GM23248 (cell line): ENCODE data around the gene CACNA1C. TPM values are rescaled to one million over a fixed set of nuclear protein-coding genes. Genes with fewer than 3 reads are reported as not detected.

Experiments used
- DNase-seq: peaks from one replicate; pipeline ENCODE4 v3.0.0-alpha.2; 2015
- H2AFZ ChIP-seq: fragments of 200-600 bp; sonication (generic); 2 replicates; pipeline ENCODE4 v1.6.1; 2016; ENCODE audit warnings: antibody characterized with exemption
- H3F3A ChIP-seq: fragments of 200-600 bp; sonication (generic); 2 replicates; pipeline ENCODE4 v1.6.1; 2016; ENCODE audit warnings: mild to moderate bottlenecking, antibody characterized with exemption, mixed run types; ENCODE audit not compliant: insufficient read depth
- H3K27ac ChIP-seq: fragments of 200-600 bp; sonication (generic); 2 replicates; pipeline ENCODE4 v1.5.1; 2016; ENCODE audit warnings: mild to moderate bottlenecking
- H3K27me3 ChIP-seq: fragments of 200-600 bp; sonication (generic); replicated peaks from 2 replicates; pipeline ENCODE4 v1.6.1; 2016; ENCODE audit warnings: mild to moderate bottlenecking; ENCODE audit not compliant: insufficient read depth
- H3K36me3 ChIP-seq: fragments of 200-600 bp; sonication (generic); 2 replicates; pipeline ENCODE4 v1.6.1; 2016; ENCODE audit warnings: low read depth, mild to moderate bottlenecking
- H3K4me1 ChIP-seq: fragments of 200-600 bp; sonication (generic); 2 replicates; pipeline ENCODE4 v1.6.1; 2016; ENCODE audit warnings: mild to moderate bottlenecking; ENCODE audit not compliant: insufficient read depth
- H3K4me2 ChIP-seq: fragments of 200-600 bp; sonication (generic); one replicate; pipeline ENCODE4 v1.6.1; 2016; ENCODE audit warnings: mild to moderate bottlenecking; ENCODE audit not compliant: unreplicated experiment
- H3K4me3 ChIP-seq: fragments of 200-600 bp; sonication (generic); 2 replicates; pipeline ENCODE4 v1.5.1; 2016; ENCODE audit warnings: mild to moderate bottlenecking
- H3K79me2 ChIP-seq: fragments of 200-600 bp; sonication (generic); 2 replicates; pipeline ENCODE4 v1.6.1; 2016; ENCODE audit warnings: mild to moderate bottlenecking; ENCODE audit not compliant: insufficient read depth
- H3K9ac ChIP-seq: fragments of 200-600 bp; sonication (generic); 2 replicates; pipeline ENCODE4 v1.6.1; 2016; ENCODE audit warnings: mild to moderate bottlenecking
- H3K9me2 ChIP-seq: fragments of 200-600 bp; sonication (generic); 2 replicates; pipeline ENCODE4 v1.6.1; 2016; ENCODE audit warnings: mixed run types, mild to moderate bottlenecking, moderate library complexity; ENCODE audit not compliant: insufficient read depth
- H3K9me3 ChIP-seq: fragments of 200-600 bp; sonication (generic); one replicate; pipeline ENCODE4 v1.6.1; 2017; ENCODE audit warnings: low read depth
- H4K20me1 ChIP-seq: fragments of 200-600 bp; sonication (generic); 2 replicates; pipeline ENCODE4 v1.6.0; 2016; ENCODE audit not compliant: insufficient read depth
- EZH2 ChIP-seq: fragments of 200-600 bp; sonication (generic); IDR thresholded peaks from 2 replicates; pipeline ENCODE4 v1.6.1; 2018; ENCODE audit warnings: antibody characterized with exemption, mild to moderate bottlenecking; ENCODE audit not compliant: insufficient read depth, poor library complexity, severe bottlenecking
- EZH2phosphoT487 ChIP-seq: fragments of 200-600 bp; sonication (generic); IDR thresholded peaks from 2 replicates; pipeline ENCODE4 v1.6.1; 2018; ENCODE audit warnings: antibody characterized with exemption, moderate library complexity, mild to moderate bottlenecking, low read depth; ENCODE audit not compliant: insufficient read depth
- WGBS, 2 experiments: methylation state at CpG; one replicate each; pipeline ENCODE4 v1.1.6; 2015 to 2017; ENCODE audit warnings: low lambda C conversion rate in 2 of 2, low coverage in 1 of 2; ENCODE audit errors: missing lambda C conversion rate in 2 of 2; 5-methylcytosine and 5-hydroxymethylcytosine counted together
- in situ Hi-C: fragments of 300-500 bp; cut with MboI; formaldehyde crosslinking; loops from 2 replicates; pipeline ENCODE4 v1.15.0; 2020
- polyA plus RNA-seq: library from polyadenylated mRNA; unstranded; fragments of >200 nt; fragmentation: Nextera tagmentation; extraction: Ambion mirVana; gene quantifications from 2 replicates; pipeline ENCODE4 v1.2.1, GENCODE V29; 2016
- total RNA-seq: library from RNA; depleted of rRNA; stranded (reverse); fragments of >200 nt; shearing (Covaris generic); gene quantifications from 2 replicates; pipeline ENCODE4 v1.2.3, GENCODE V29; 2014

The CACNA1C gene
- total and polyA plus RNA-seq, 2 experiments from 2014 or later, result 4.9 to 11.5 TPM

- H3K9me3 ChIP-seq, result no peaks in the 10 kb centered on the region
- 62 to 73% methylated on average over 4 of the region's 4 CpGs for WGBS, 2 experiments
- peaks cover 14% of the 10 kb centered on the region for H3K79me2 ChIP-seq
- TF ChIP-seq EZH2phosphoT487 (no peak), EZH2 (no peak)
- no peak for DNase-seq
- H3K4me2 ChIP-seq, result peak overlapping the region; percentile 37
- peaks cover 31% of the 10 kb centered on the region for H3K4me1 ChIP-seq
- no peaks in the 10 kb centered on the region for H4K20me1 ChIP-seq
- H3K9ac ChIP-seq, result no peak overlapping the region
- no peaks in the 10 kb centered on the region for H3K9me2 ChIP-seq
- H3K27me3 ChIP-seq, result no peaks in the 10 kb centered on the region
- no peak overlapping the region for H3K27ac ChIP-seq
- no peaks in the 10 kb centered on the region for H3K36me3 ChIP-seq
- no peak overlapping the region for H2AFZ ChIP-seq
- H3K4me3 ChIP-seq, result no peak overlapping the region
- peaks cover 22% of the 10 kb centered on the region; the same call in 1 of the 2 replicates for H3F3A ChIP-seq
- in situ Hi-C loops, result no loop called here
Observed at GRCh38 chr12:2390133-2390532, 337.3 kb downstream of the CACNA1C start.

- Histone ChIP-seq H3K4me3 (no peak overlapping the region), H3K36me3 (no peaks in the 10 kb centered on the region), H3F3A (peaks cover 18% of the 10 kb centered on the region), H3K4me2 (no peak overlapping the region), H3K9me3 (no peaks in the 10 kb centered on the region), H3K9me2 (no peaks in the 10 kb centered on the region), H3K27me3 (no peaks in the 10 kb centered on the region), H3K9ac (no peak overlapping the region), H4K20me1 (no peaks in the 10 kb centered on the region), H3K4me1 (peaks cover 29% of the 10 kb centered on the region), H2AFZ (no peak overlapping the region), H3K79me2 (peaks cover 14% of the 10 kb centered on the region), H3K27ac (no peak overlapping the region)
- TF ChIP-seq EZH2, result no peak
- TF ChIP-seq EZH2phosphoT487, result no peak
- in situ Hi-C loops, result no loop called here
- WGBS, 2 experiments, result 95 to 96% methylated on average over 10 of the region's 10 CpGs
- no peak for DNase-seq
Observed at GRCh38 chr12:2390850-2391390, 338.1 kb downstream of the CACNA1C start.

GRCh38 chr12:2391740-2392331, 339.0 kb downstream of the CACNA1C start:
- no peak overlapping the region for H3K9ac ChIP-seq
- no peaks in the 10 kb centered on the region for H3K36me3 ChIP-seq
- no peaks in the 10 kb centered on the region for H3K27me3 ChIP-seq
- H2AFZ ChIP-seq, result no peak overlapping the region
- WGBS, 2 experiments, result 92 to 94% methylated on average over 9 of the region's 9 CpGs
- no peaks in the 10 kb centered on the region for H3K9me2 ChIP-seq
- peaks cover 14% of the 10 kb centered on the region for H3K79me2 ChIP-seq
- no peak for TF ChIP-seq EZH2
- no peak overlapping the region for H3K27ac ChIP-seq
- no peaks in the 10 kb centered on the region for H4K20me1 ChIP-seq
- DNase-seq, result no peak
- in situ Hi-C loops, result no loop called here
- peaks cover 34% of the 10 kb centered on the region for H3K4me1 ChIP-seq
- H3K4me2 ChIP-seq, result no peak overlapping the region
- H3K9me3 ChIP-seq, result no peaks in the 10 kb centered on the region
- no peak overlapping the region for H3K4me3 ChIP-seq
- peaks cover 16% of the 10 kb centered on the region for H3F3A ChIP-seq

- H3K27me3 ChIP-seq, result no peaks in the 10 kb centered on the region
- TF ChIP-seq EZH2phosphoT487, result no peak
- no peak for TF ChIP-seq EZH2
- peaks cover 39% of the 10 kb centered on the region for H3K4me1 ChIP-seq
- no peaks in the 10 kb centered on the region for H3K36me3 ChIP-seq
- WGBS, 2 experiments, result 88 to 90% methylated on average over 4 of the region's 4 CpGs
- H3F3A ChIP-seq, result peaks cover 16% of the 10 kb centered on the region
- in situ Hi-C loops, result no loop called here
- no peak overlapping the region for H3K4me2 ChIP-seq
- H3K4me3 ChIP-seq, result no peak overlapping the region
- H4K20me1 ChIP-seq, result no peaks in the 10 kb centered on the region
- H2AFZ ChIP-seq, result no peak overlapping the region
- H3K9ac ChIP-seq, result no peak overlapping the region
- H3K9me2 ChIP-seq, result no peaks in the 10 kb centered on the region
- H3K79me2 ChIP-seq, result peaks cover 14% of the 10 kb centered on the region
- DNase-seq, result no peak
- no peaks in the 10 kb centered on the region for H3K9me3 ChIP-seq
- H3K27ac ChIP-seq, result no peak overlapping the region
Observed at GRCh38 chr12:2393016-2393415, 340.2 kb downstream of the CACNA1C start.
